Smooth muscle cell (in vitro differentiated cells): ENCODE data around the gene PLPP4. TPM values are rescaled to one million over a fixed set of nuclear protein-coding genes. Genes with fewer than 3 reads are reported as not detected.

Experiments
- DNase-seq: peaks from one replicate; lab custom pipeline; 2025; ENCODE audit not compliant: unreplicated experiment; lab: John Stamatoyannopoulos, UW
- H2AFZ ChIP-seq: fragments of 200-600 bp; sonication (generic); 2 replicates; pipeline ENCODE4 v1.6.0; 2016; ENCODE audit warnings: antibody characterized with exemption, low read depth, mild to moderate bottlenecking
- H3F3A ChIP-seq: fragments of 200-600 bp; sonication (generic); 2 replicates; pipeline ENCODE4 v1.6.0; 2017; ENCODE audit warnings: antibody characterized with exemption, low read depth
- H3K27ac ChIP-seq: fragments of 200-600 bp; sonication (generic); 2 replicates; pipeline ENCODE4 v1.5.1; 2016; ENCODE audit warnings: low read depth, mild to moderate bottlenecking
- H3K27me3 ChIP-seq: fragments of 200-600 bp; sonication (generic); 2 replicates; pipeline ENCODE4 v1.6.1; 2016; ENCODE audit warnings: low read depth, mild to moderate bottlenecking
- H3K36me3 ChIP-seq: fragments of 200-600 bp; sonication (generic); 2 replicates; pipeline ENCODE4 v1.5.1; 2016; ENCODE audit warnings: low read depth
- H3K4me1 ChIP-seq: fragments of 200-600 bp; sonication (generic); 2 replicates; pipeline ENCODE4 v1.5.1; 2016; ENCODE audit warnings: low read depth
- H3K4me2 ChIP-seq: fragments of 200-600 bp; sonication (generic); 2 replicates; pipeline ENCODE4 v1.6.0; 2016; ENCODE audit warnings: mild to moderate bottlenecking
- H3K4me3 ChIP-seq: fragments of 200-600 bp; sonication (generic); 2 replicates; pipeline ENCODE4 v1.5.1; 2016; ENCODE audit warnings: mild to moderate bottlenecking
- H3K79me2 ChIP-seq: fragments of 200-600 bp; sonication (generic); 2 replicates; pipeline ENCODE4 v1.6.0; 2016; ENCODE audit warnings: low read depth, mild to moderate bottlenecking
- H3K9ac ChIP-seq: fragments of 200-600 bp; sonication (generic); 2 replicates; pipeline ENCODE4 v1.6.0; 2016; ENCODE audit warnings: low read depth
- H3K9me3 ChIP-seq: fragments of 200-600 bp; sonication (generic); replicated peaks from 2 replicates; pipeline ENCODE4 v1.5.1; 2016; ENCODE audit warnings: low read depth
- H4K20me1 ChIP-seq: fragments of 200-600 bp; sonication (generic); 2 replicates; pipeline ENCODE4 v1.6.0; 2016; ENCODE audit warnings: low read depth
- CTCF ChIP-seq: fragments of 200-600 bp; sonication (generic); IDR thresholded peaks from 2 replicates; pipeline ENCODE4 v1.5.1; 2017; ENCODE audit warnings: borderline replicate concordance, mild to moderate bottlenecking, antibody characterized with exemption; ENCODE audit not compliant: insufficient read depth, poor library complexity, severe bottlenecking
- WGBS: methylation state at CpG from one replicate; pipeline ENCODE4 v1.1.7; 2016; ENCODE audit warnings: low lambda C conversion rate; 5-methylcytosine and 5-hydroxymethylcytosine counted together
- polyA plus RNA-seq: library from polyadenylated mRNA; unstranded; fragments of >200 nt; fragmentation: Nextera tagmentation; extraction: Ambion mirVana; gene quantifications from 2 replicates; pipeline ENCODE4 v1.2.1, GENCODE V29; 2016
- total RNA-seq: library from RNA; depleted of rRNA; stranded (reverse); fragments of >200 nt; gene quantifications from 2 replicates; pipeline ENCODE4 v1.2.3, GENCODE V29; 2014

Gene PLPP4
- total and polyA plus RNA-seq, 2 experiments from 2014 or later, result 27.2 to 33.5 TPM

GRCh38 chr10:120475844-120476791 lies 19.1 kb downstream of the PLPP4 start:
- Histone ChIP-seq H3K9ac (no peak overlapping the region), H3K79me2 (peaks cover 4% of the 10 kb centered on the region), H3F3A (peaks cover 3% of the 10 kb centered on the region), H3K4me2 (peak overlapping the region; percentile 28), H3K36me3 (no peaks in the 10 kb centered on the region), H2AFZ (no peak overlapping the region), H3K9me3 (no peaks in the 10 kb centered on the region), H3K27me3 (no peaks in the 10 kb centered on the region), H4K20me1 (no peaks in the 10 kb centered on the region), H3K4me3 (no peak overlapping the region), H3K27ac (peak overlapping the region; percentile 88), H3K4me1 (no peaks in the 10 kb centered on the region)
- no peak for DNase-seq
- WGBS, result 86% methylated on average over 10 of the region's 10 CpGs
- TF ChIP-seq CTCF, result no peak

GRCh38 chr10:120477021-120477742 lies 20.2 kb downstream of the PLPP4 start:
- WGBS, result 36% methylated on average over 8 of the region's 8 CpGs
- no peak for DNase-seq
- Histone ChIP-seq H3K79me2 (peaks cover 4% of the 10 kb centered on the region), H3F3A (peaks cover 3% of the 10 kb centered on the region), H3K9me3 (no peaks in the 10 kb centered on the region), H3K4me1 (no peaks in the 10 kb centered on the region), H3K4me2 (peak overlapping the region; percentile 28), H4K20me1 (no peaks in the 10 kb centered on the region), H3K27me3 (no peaks in the 10 kb centered on the region), H3K27ac (peak overlapping the region; percentile 88), H2AFZ (no peak overlapping the region), H3K9ac (peak overlapping the region; percentile 28), H3K36me3 (no peaks in the 10 kb centered on the region), H3K4me3 (no peak overlapping the region)
- TF ChIP-seq CTCF, result no peak

- no peak for DNase-seq
- TF ChIP-seq CTCF, result no peak
Measured at GRCh38 chr10:120477743-120478141, 20.7 kb downstream of the PLPP4 start.

More at GRCh38 chr10:120477743-120478141, 20.7 kb downstream of the PLPP4 start:
- H3F3A ChIP-seq, result peaks cover 3% of the 10 kb centered on the region
- no peaks in the 10 kb centered on the region for H3K36me3 ChIP-seq
- H3K4me3 ChIP-seq, result no peak overlapping the region
- peaks cover 4% of the 10 kb centered on the region for H3K79me2 ChIP-seq
- H3K4me2 ChIP-seq, result peak overlapping the region; percentile 28
- H4K20me1 ChIP-seq, result no peaks in the 10 kb centered on the region
- peak overlapping the region; percentile 28 for H3K9ac ChIP-seq
- H3K4me1 ChIP-seq, result no peaks in the 10 kb centered on the region
- 52% methylated on average over 3 of the region's 3 CpGs for WGBS
- no peaks in the 10 kb centered on the region for H3K9me3 ChIP-seq
- H2AFZ ChIP-seq, result no peak overlapping the region
- no peaks in the 10 kb centered on the region for H3K27me3 ChIP-seq
- H3K27ac ChIP-seq, result peak overlapping the region; percentile 88
